ENCODE measurements around the gene GP1BA. TPM values are rescaled to one million over a fixed set of nuclear protein-coding genes. Genes with fewer than 3 reads are reported as not detected.

The GP1BA gene
- total RNA-seq, 1 experiment from 2014 or later, result not detected

- TF ChIP-seq ARID4B (CRISPR knock-in tag; IDR thresholded peaks at IDR 0.05; ENCODE audit: borderline replicate concordance) (no peak; the same call in 1 of the 2 replicates), GTF2I (CRISPR knock-in tag; conservative IDR thresholded peaks at IDR 0.05) (peak; percentile 88), IRF2 (CRISPR knock-in tag; IDR thresholded peaks at IDR 0.05; ENCODE audit: borderline replicate concordance, low read depth) (no peak), NFATC4 (CRISPR knock-in tag; IDR thresholded peaks at IDR 0.05) (no peak), TEAD4 (CRISPR knock-in tag; IDR thresholded peaks at IDR 0.05) (no peak), ZNF512 (CRISPR knock-in tag; IDR thresholded peaks at IDR 0.05; ENCODE audit: borderline replicate concordance) (no peak), TCF7 (CRISPR knock-in tag; IDR thresholded peaks at IDR 0.05; ENCODE audit: low read depth) (no peak), ZNF425 (CRISPR knock-in tag; conservative IDR thresholded peaks at IDR 0.05) (no peak), ZNF671 (CRISPR knock-in tag; IDR thresholded peaks at IDR 0.05) (no peak), SMAD3 (CRISPR knock-in tag; IDR thresholded peaks at IDR 0.05; ENCODE audit: borderline replicate concordance) (no peak), E2F1 (CRISPR knock-in tag; IDR thresholded peaks at IDR 0.05) (no peak), NR3C1 (CRISPR knock-in tag; conservative IDR thresholded peaks at IDR 0.05; ENCODE audit: low read depth) (no peak), FOXJ3 (CRISPR knock-in tag; IDR thresholded peaks at IDR 0.05; ENCODE audit: borderline replicate concordance) (no peak), KAT7 (CRISPR knock-in tag; IDR thresholded peaks at IDR 0.05; ENCODE audit: borderline replicate concordance) (no peak), AR (CRISPR knock-in tag; IDR thresholded peaks at IDR 0.05) (no peak), ETV6 (CRISPR knock-in tag; IDR thresholded peaks at IDR 0.05) (no peak), GRHL2 (CRISPR knock-in tag; IDR thresholded peaks at IDR 0.05; ENCODE audit: insufficient replicate concordance, severe bottlenecking) (no peak), NR1H2 (CRISPR knock-in tag; IDR thresholded peaks at IDR 0.05) (no peak), MLX (CRISPR knock-in tag; IDR thresholded peaks at IDR 0.05) (no peak), ZSCAN18 (CRISPR knock-in tag; IDR thresholded peaks at IDR 0.05) (no peak), ZNF416 (CRISPR knock-in tag; IDR thresholded peaks at IDR 0.05) (0 out of 2 replicates have a peak, but pooled peaks have one; percentile 27), MXD4 (CRISPR knock-in tag; IDR thresholded peaks at IDR 0.05; ENCODE audit: borderline replicate concordance) (no peak), EMX1 (CRISPR knock-in tag; IDR thresholded peaks at IDR 0.05) (peak; percentile 55; the same call in 1 of the 2 replicates), NR2C2 (CRISPR knock-in tag; IDR thresholded peaks at IDR 0.05) (no peak), JAZF1 (CRISPR knock-in tag; IDR thresholded peaks at IDR 0.05) (no peak)
Observed at GRCh38 chr17:4939796-4940554, 7.9 kb downstream of the GP1BA start, which contains the start of the genes RNF167 and SLC25A11 (continued).
